Activated gamma-delta T cell (primary cell): Measurements from ENCODE around the gene BMS1.
"Not testable (repeated sequence)": the region's sequence is repeated elsewhere in the genome, so short reads cannot be mapped to it uniquely, and the experiment has no call there.

Experiments
- DNase-seq: peaks from one replicate; lab custom pipeline; 2025; lab: John Stamatoyannopoulos, UW

BMS1 gene

DNA sequence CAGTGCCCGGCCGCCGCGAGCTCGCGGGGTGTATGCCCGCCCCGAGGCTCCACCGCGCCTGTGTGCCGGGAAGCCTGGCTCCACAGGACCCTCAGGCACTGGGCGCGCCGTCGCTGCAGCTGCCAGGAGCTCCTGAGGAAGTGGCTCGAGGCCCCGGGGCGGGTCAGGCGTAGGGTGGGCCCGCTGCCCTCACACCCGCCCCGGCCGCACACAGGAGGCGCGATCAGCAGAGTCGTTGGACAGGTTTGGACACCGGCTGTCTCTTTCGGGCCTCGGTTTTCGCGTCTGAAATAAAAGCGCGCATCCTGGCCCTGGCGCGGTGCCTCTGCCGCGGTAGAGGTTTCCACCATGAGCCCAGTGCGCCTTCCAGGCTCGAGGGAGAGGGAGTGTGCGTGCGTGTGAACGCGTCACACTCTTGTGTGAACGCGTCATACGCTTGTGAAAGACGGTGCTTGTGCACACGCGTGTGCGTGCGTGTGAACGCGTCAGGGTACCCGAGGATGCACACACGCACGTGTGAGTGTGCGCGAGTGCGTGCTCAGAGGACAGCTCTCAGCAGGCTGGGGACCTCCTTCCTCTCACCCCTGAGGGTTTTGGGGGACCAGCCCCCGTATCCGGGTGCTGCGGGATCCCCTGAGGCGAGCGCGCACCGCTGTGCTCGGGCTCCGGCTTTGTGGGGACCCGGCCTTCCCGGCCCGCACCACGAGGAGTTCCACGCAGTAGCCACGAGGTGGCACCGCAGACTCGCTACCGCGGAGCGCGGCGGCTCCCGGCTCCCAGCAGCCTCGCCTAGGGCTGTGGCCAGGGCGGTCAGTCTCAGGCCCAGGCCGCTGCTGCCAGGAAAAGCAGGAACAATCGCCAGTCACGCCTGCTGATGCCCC is 83.8 kb downstream of the BMS1 start:
- no peak for DNase-seq

DNA sequence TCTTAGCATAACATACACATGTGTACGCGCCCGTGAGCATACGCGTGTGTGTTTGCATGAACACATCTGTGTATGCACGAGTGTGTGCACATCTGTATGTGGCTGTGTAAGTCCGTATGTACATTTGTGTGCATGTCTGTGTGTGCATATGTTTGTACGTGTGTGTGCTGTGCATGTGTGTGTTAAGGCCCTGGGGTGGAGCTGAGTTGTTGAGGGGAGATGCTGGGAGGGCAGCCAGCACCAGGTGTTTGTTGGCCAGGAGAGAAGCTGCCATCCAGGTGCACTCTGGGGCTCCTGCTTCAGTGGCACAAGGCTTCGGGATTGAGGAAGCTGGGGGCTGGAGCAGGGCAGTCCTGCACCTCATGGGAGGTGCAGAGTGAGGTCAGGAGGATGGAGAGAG is 85.0 kb downstream of the BMS1 start:
- DNase-seq = no peak

DNA sequence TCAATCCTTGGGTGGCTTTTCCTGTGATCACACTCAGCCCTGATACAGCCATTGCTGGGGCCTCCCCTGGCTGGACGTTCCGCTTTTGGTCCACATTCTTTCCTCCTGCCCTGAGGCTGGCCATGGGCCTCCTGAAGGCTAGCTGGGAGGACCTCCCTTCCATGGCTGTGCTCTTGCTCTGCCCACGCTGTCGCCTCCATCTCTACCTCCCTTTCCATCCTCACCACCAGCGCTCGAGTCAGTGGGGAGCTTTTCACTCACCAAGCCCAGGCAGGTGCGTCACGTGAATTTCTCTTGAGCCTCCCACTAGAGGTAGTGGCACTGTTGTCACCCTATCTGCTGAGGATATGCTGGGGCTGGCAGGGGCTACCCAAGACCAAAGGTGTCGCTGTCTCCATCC is 85.9 kb downstream of the BMS1 start:
- no peak for DNase-seq

DNA sequence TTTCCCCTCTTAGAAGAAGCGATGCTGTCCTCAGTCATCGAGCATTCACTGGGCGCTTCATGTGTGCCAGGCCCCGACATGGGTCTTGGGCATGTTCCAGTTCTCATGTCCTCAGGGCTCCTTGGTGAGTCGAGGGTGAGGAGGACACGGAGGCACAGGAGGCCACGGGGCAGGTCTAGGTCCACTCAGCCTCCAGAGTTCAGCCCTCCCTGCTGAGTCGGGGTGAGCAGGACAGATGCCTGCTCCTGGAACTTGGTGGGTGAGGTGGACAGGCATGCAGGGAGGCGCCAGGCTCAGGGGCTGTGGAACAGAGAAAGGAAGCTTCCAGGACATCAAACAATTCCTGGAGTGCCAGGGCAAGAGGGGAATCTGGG is 87.4 kb downstream of the BMS1 start:
- no peak for DNase-seq

DNA sequence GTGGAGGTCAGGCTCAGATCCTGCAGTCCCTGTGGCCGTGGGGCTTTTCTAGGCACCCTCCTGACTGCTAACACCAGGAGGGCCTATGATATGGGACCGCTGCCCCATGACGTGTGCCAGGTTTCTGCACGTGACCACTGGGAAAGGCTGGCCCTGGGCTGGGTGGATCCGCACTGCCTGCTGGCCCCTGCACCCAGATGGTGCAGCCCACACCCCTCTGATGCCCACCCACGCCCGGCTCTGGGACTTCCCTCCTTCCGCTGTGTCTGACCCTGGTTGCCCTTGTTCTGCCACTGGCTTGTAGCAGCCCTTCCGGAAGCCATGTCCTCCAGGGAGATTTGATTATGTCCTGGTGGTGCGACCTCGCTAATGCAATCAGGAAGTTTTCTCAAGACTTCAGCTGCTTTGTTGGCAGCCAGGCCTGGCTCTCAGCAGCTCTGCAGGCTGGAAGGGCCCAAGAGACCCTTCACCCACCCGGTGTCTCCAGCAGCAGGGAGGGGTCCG is 88.6 kb downstream of the BMS1 start:
- not testable (repeated sequence) for DNase-seq

DNA sequence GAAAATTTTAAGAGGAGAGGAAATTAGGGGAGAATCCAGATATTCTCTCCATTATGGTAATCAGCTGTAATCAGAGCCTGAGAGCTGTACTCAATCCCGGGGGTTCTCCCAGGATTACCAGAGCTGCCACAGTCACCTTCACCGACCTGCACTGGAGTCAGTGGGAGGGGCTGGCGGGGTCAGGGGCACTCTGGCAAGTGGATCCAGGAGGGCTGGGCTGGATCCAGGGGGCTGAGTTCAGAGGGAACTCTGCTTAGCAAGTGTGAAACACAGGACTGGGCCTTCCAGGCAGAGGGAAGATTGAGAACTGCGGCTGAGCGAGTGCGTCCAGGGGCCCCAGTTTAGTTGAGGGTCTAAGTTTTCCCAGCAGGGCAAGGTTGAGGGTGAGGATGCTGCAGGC is 89.2 kb downstream of the BMS1 start:
- DNase-seq = no peak

DNA sequence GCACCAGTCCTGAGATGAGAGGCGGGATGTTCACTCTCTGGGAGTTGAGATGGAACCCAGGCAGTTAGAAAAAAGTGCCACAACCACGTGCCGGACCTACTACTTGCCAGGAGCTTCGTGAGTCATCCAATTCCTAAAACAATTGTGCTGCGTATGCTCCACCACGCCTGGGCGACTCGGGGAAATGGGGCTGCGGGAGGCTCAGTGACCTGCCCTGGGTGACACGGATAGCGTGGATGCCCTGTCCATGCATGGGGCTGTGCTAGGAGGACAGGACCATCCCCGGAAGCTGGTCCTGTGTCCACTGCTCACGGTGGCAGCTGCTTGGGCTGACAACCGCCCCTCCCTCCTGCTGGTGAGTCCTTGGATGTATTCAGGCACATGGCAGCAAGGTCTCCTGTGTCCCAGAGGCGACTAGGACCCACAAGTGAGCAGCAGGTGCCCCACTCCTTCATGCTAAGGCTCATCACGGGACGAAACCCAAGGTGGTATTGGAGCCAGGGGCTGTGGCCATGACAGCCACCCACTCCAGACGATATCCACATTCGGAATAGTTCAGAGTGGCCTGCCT is 90.4 kb downstream of the BMS1 start:
- DNase-seq = no peak

DNA sequence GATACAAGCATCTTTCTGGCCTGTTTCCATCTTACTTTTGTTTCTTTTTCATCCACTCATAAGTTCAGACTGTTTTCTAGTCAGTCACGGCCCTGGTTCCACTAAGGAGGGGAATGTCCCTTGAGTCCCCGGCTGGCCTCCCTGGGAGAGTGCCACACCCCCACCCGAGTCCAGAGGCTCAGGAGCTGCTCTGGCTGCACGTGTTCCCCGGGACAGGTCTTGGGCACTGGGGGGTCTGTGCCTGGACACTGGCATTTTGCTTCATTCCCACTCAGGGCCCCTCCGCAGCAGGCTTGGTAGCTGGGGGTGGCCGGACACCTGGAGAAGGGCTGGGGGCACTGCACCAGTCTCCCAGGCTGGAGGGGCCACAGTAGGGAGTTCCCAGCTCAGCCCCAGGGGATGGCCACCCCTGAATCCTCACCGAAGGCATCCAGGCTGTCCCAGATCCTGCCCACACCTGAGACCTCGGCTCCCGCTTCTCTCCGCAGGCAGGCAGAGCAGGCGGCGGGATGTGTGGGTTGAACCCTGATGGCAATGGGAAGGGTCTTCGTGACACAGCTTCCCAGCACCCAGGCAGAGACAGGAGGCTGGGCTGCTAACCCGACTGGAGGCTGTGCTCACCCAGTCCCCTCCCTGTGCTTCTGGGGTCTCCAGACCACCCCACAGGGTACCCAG is 92.3 kb downstream of the BMS1 start:
- DNase-seq = no peak

DNA sequence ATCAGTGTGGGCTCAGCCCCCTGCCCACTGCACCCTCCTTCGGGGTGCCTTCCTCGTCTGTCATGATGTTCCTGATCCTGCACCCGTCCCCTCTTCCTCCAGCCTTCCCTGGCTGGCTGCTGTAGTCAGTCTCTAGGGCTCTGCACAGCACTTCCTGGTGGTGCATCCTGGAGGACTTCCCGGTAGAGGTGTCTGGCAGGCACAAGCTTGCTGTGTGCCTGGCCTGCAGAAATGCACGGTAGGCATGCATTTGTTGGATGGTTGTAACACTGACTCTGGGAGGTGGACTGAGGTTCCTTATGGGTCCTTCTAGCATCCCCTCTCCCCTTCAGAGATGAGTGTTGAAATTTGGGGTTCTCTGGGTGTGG is 92.8 kb downstream of the BMS1 start:
- DNase-seq = no peak

DNA sequence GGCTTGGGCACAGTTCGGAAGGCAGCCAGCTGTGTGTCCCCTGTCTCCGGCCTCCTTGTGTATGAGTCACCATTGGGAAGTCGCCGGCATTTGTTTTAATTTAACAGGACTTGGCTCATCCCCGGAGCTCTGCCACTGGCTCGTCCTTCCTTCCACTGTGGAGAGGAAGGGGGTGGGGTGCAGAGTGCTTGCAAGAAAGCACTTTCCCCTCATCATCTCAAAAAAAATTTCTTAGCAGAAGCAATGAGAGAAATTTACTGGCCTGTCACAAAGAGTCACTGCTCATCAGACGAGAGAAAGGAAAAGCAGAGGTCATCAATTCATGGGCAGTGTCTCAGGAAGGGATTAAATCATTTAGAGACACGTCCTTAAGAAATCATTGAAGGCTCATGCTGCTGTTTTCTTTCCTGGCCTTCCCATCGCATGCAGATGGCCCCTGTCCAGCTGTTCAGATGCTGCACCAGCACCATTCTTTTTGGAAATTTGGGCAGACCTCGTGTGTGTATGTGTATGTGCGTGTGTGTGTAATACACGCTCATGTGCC is 93.3 kb downstream of the BMS1 start:
- no peak for DNase-seq

DNA sequence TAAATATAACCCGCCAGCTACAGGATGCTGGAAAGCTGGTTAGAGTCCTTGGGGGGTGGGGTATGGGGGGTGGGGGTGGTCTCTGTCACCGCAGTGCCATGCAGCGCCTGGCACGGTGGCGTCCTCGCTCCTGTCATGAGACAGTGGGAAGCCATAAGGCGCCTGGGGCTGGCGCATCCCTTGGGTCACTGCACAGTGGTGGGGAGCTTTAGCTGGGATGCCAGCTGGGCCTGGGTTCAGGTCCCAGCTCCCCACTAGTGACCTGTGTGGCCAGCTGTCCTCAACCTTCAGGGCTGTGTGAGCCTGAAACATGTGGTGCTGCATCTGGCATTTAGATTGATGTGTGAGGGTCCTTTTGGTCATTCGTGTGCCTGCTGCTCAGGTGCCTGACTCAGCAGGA is 93.9 kb downstream of the BMS1 start:
- no peak for DNase-seq

DNA sequence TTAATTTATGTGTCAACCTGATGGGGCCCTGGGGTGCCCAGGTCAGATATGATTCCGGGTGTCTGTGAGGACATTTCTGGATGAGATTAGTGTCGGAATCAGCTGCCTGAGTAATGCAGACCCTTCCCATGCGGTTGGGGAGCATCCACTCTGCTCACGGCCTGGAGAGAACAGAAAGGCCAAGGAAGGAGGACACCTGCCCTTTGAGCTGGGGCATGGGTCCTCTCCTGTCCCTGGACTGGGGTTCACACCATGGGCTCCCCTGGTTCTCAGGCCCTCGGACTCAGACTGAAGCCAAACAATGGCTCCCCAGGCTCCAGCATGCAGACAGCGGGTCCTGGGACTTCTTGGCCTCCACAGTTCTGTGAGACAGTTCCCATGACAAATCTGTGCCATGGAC is 94.3 kb downstream of the BMS1 start:
- DNase-seq = no peak

DNA sequence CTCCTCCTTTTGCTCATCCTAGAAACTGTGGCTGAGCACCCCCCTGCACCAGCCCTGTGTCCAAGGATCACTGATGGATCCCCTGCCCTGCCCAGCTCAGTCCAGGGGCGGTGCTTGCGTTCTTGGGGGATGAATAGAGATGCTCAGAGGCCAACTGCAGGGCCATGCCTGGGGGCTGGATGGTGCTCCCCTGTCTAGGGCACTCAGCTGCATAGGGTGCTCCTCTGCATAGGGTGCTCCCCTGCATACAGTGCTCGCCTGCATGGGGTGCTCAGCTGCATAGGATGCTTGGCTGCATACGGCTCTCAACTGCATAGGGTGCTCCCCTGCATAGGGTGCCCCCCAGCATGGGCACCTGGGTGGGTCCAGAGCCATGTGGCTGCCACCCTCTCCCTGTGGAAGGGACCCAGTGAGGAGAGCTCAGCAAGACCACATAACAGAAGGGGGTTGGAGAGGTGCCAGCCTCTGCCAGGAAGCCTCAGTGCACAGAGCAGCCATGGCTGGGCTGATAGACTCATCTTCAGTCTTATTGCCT is 95.0 kb downstream of the BMS1 start:
- no peak for DNase-seq

DNA sequence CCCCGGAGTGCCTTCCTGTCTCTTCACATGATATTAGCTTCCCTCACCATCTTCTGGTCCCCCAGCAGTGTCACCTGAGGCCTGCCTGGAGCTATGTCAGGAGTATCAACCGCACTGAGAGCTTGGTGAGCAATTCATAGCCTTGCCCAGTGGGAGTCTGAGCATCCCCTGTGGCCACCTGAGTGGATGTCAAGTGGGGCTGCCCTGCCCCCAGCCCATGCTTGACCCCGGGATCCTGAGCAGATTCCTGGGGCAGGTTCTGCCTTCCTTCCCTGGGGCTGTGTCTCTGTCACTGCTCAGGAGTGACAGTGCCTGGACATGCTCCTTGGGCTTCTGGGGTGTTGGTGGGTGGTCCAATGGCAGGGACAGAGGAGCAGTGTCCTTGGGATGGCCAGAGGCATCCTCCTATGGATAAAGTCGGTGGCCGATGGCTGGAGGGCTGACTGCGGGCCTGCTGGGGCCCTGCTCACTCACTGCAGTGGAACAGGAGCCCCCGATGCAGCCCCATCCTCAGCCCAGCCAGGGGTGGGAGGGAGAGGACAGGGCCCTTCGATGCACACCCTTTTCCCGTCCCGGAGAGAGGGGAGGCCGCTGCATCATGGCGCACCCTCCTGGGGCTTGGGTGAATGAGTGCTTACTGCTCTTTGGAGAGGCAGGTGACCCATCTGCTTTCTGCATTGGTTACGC is 95.7 kb downstream of the BMS1 start:
- DNase-seq = no peak

DNA sequence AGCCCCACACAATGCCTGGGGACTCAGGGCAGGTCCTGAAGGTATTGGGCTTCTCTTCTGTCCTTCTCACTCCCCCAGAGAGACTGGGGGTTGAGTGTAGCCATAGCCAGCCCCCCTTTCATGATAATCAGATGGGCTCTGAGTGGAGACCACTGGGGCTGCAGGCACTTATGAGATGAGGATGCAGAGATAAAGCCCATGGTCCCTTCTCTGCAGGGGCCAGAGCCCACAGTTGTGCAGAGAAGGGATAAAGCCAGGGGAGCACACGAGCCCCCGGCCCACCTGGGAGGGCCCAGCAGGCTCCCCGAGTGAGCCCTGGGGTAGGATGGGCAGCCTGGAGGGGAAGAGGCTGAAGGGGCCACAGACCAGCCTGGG is 96.2 kb downstream of the BMS1 start:
- no peak for DNase-seq

DNA sequence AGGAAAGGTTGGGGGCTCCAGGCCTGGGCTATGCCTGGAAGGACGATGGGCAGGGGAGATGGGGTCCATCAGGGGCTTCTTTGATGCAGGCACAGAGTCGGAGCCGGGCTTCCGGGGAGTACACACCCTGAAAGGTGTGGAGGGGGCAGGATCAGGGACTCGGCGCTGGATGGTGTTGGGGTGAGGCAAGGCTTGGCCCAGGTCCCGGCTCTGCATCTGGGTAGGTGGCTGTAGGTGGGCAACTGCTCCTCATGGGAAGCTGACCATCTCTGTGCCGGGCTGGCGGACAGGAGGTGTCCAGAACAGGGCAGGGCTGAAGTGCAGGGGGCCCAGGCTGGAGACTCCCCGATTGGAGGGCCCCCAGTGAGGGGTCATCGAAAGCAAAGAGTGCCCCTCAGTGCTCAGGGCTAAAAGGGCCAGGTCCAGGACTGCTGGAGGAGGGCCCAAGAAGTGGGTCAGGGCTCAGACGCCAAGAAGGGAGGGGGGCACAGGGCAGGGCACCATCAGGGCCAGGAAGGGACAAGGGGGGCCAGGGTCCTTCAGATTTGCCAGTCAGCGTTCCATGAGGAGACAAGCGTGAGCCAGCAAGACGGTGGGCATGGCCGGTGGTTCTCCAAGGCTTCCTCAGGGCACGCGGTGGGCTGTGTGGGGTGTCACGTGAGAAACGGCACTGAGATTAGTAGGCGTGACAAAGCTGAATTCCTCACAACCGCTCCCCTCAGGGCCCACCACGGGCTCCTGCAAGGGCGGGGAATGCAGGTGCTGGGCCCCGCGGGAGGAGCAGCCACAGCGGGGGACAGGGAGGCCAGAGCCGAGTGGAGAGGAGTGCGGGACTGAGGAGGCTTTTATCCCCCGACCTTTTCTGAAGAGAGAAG is 97.0 kb downstream of the BMS1 start:
- no peak for DNase-seq

DNA sequence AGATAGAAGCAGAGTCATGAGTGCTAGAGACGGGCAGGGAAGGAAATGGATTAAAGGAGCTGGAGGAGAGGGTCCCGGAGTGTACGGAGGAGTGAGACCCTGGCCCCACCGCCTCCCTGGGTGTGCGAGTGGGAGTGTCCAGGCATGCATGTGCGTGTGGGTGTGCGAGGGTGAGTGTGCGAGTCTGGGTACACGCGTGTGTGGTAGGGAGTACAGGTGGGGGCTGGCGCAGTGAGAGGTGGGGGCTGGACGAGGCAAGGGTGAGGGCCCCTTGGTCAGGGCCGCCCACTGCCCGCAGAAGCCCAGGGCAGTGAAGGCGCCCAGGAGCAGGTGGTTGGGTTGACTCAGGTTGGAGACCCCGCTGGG is 97.6 kb downstream of the BMS1 start:
- DNase-seq = no peak

DNA sequence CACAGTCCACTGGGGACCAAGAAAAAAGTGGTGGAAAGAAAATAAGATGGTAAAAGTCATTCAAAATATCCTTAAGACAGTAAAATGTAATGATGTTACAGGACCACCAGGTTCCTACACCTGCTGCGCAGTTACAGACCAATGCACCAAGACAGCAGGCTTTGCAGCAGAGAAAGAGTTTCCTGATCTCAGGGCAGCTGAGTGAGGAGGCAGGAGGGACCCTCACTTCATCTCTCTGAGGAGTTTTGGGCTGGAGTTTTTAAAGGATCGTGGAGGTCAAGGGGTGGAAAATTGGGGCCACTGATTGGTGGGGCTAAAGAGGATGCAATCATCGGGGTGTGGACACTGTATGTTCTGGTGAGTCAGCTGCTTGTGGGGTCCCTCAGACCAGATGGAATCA is 100.0 kb downstream of the BMS1 start:
- DNase-seq = no peak
